SKM-1 treated with dmso at 0.1 percent for 144 hours (cell line): ENCODE data around the gene STKLD1.
"Not testable (repeated sequence)": the region's sequence is repeated elsewhere in the genome, so short reads cannot be mapped to it uniquely, and the experiment has no call there.

Experiments
- DNase-seq: peaks from one replicate; lab custom pipeline; 2025; ENCODE audit not compliant: unreplicated experiment; lab: John Stamatoyannopoulos, UW

STKLD1 gene

GRCh38 chr9:133436681-133437080 is 60.5 kb downstream of the STKLD1 start:
- no peak for DNase-seq

GRCh38 chr9:133437753-133438531 is 61.8 kb downstream of the STKLD1 start:
- DNase-seq, result no peak

- DNase-seq, result no peak
Measured at GRCh38 chr9:133439337-133439736, 63.2 kb downstream of the STKLD1 start.

- no peak for DNase-seq
Measured at GRCh38 chr9:133440874-133441273, 64.7 kb downstream of the STKLD1 start.

GRCh38 chr9:133441571-133441970 is 65.4 kb downstream of the STKLD1 start:
- no peak for DNase-seq

GRCh38 chr9:133443248-133443647 is 67.1 kb downstream of the STKLD1 start:
- no peak for DNase-seq

- no peak for DNase-seq
Measured at GRCh38 chr9:133443982-133444381, 67.8 kb downstream of the STKLD1 start.

GRCh38 chr9:133445293-133445969 is 69.3 kb downstream of the STKLD1 start:
- DNase-seq, result no peak

GRCh38 chr9:133448487-133448972 is 72.4 kb downstream of the STKLD1 start:
- no peak for DNase-seq

- no peak for DNase-seq
Measured at GRCh38 chr9:133449760-133450159, 73.6 kb downstream of the STKLD1 start.

GRCh38 chr9:133451865-133452264 is 75.7 kb downstream of the STKLD1 start:
- DNase-seq, result not testable (repeated sequence)

GRCh38 chr9:133452562-133452961 is 76.4 kb downstream of the STKLD1 start:
- no peak for DNase-seq

GRCh38 chr9:133453651-133454050 is 77.5 kb downstream of the STKLD1 start:
- DNase-seq, result no peak

GRCh38 chr9:133454325-133454724 is 78.2 kb downstream of the STKLD1 start:
- no peak for DNase-seq

- no peak for DNase-seq
Measured at GRCh38 chr9:133454943-133455673, 78.9 kb downstream of the STKLD1 start.
